Smooth muscle cell (in vitro differentiated cells): ENCODE results near the gene PLPPR1. TPM values are rescaled to one million over a fixed set of nuclear protein-coding genes. Genes with fewer than 3 reads are reported as not detected.

Experiments used
- DNase-seq: peaks from one replicate; lab custom pipeline; 2025; ENCODE audit not compliant: unreplicated experiment; lab: John Stamatoyannopoulos, UW
- H2AFZ ChIP-seq: fragments of 200-600 bp; sonication (generic); 2 replicates; pipeline ENCODE4 v1.6.0; 2016; ENCODE audit warnings: antibody characterized with exemption, low read depth, mild to moderate bottlenecking
- H3F3A ChIP-seq: fragments of 200-600 bp; sonication (generic); 2 replicates; pipeline ENCODE4 v1.6.0; 2017; ENCODE audit warnings: antibody characterized with exemption, low read depth
- H3K27ac ChIP-seq: fragments of 200-600 bp; sonication (generic); 2 replicates; pipeline ENCODE4 v1.5.1; 2016; ENCODE audit warnings: low read depth, mild to moderate bottlenecking
- H3K27me3 ChIP-seq: fragments of 200-600 bp; sonication (generic); 2 replicates; pipeline ENCODE4 v1.6.1; 2016; ENCODE audit warnings: low read depth, mild to moderate bottlenecking
- H3K36me3 ChIP-seq: fragments of 200-600 bp; sonication (generic); 2 replicates; pipeline ENCODE4 v1.5.1; 2016; ENCODE audit warnings: low read depth
- H3K4me1 ChIP-seq: fragments of 200-600 bp; sonication (generic); 2 replicates; pipeline ENCODE4 v1.5.1; 2016; ENCODE audit warnings: low read depth
- H3K4me2 ChIP-seq: fragments of 200-600 bp; sonication (generic); 2 replicates; pipeline ENCODE4 v1.6.0; 2016; ENCODE audit warnings: mild to moderate bottlenecking
- H3K4me3 ChIP-seq: fragments of 200-600 bp; sonication (generic); 2 replicates; pipeline ENCODE4 v1.5.1; 2016; ENCODE audit warnings: mild to moderate bottlenecking
- H3K79me2 ChIP-seq: fragments of 200-600 bp; sonication (generic); 2 replicates; pipeline ENCODE4 v1.6.0; 2016; ENCODE audit warnings: low read depth, mild to moderate bottlenecking
- H3K9ac ChIP-seq: fragments of 200-600 bp; sonication (generic); 2 replicates; pipeline ENCODE4 v1.6.0; 2016; ENCODE audit warnings: low read depth
- H3K9me3 ChIP-seq: fragments of 200-600 bp; sonication (generic); replicated peaks from 2 replicates; pipeline ENCODE4 v1.5.1; 2016; ENCODE audit warnings: low read depth
- H4K20me1 ChIP-seq: fragments of 200-600 bp; sonication (generic); 2 replicates; pipeline ENCODE4 v1.6.0; 2016; ENCODE audit warnings: low read depth
- CTCF ChIP-seq: fragments of 200-600 bp; sonication (generic); IDR thresholded peaks from 2 replicates; pipeline ENCODE4 v1.5.1; 2017; ENCODE audit warnings: borderline replicate concordance, mild to moderate bottlenecking, antibody characterized with exemption; ENCODE audit not compliant: insufficient read depth, poor library complexity, severe bottlenecking
- whole genome bisulfite sequencing: methylation state at CpG from one replicate; pipeline ENCODE4 v1.1.7; 2016; ENCODE audit warnings: low lambda C conversion rate; 5-methylcytosine and 5-hydroxymethylcytosine counted together
- polyA plus RNA-seq: library from polyadenylated mRNA; unstranded; fragments of >200 nt; fragmentation: Nextera tagmentation; extraction: Ambion mirVana; gene quantifications from 2 replicates; pipeline ENCODE4 v1.2.1, GENCODE V29; 2016
- total RNA-seq: library from RNA; depleted of rRNA; stranded (reverse); fragments of >200 nt; gene quantifications from 2 replicates; pipeline ENCODE4 v1.2.3, GENCODE V29; 2014

PLPPR1 gene
- total and polyA plus RNA-seq, 2 experiments from 2014 or later = not detected

GRCh38 chr9:101225271-101225670 is 196.7 kb downstream of the PLPPR1 start:
- TF ChIP-seq CTCF = no peak
- Histone ChIP-seq H3K4me2 (no peak overlapping the region), H4K20me1 (no peaks in the 10 kb centered on the region), H3K9me3 (no peaks in the 10 kb centered on the region), H3K79me2 (no peaks in the 10 kb centered on the region), H3F3A (no peaks in the 10 kb centered on the region), H3K36me3 (no peaks in the 10 kb centered on the region), H3K4me3 (no peak overlapping the region), H3K27me3 (no peaks in the 10 kb centered on the region), H3K27ac (no peak overlapping the region), H3K9ac (no peak overlapping the region), H3K4me1 (no peaks in the 10 kb centered on the region), H2AFZ (no peak overlapping the region)
- WGBS = 87% methylated on average over 4 of the region's 4 CpGs
- no peak for DNase-seq

- Histone ChIP-seq H3F3A (no peaks in the 10 kb centered on the region), H3K9ac (no peak overlapping the region), H2AFZ (no peak overlapping the region), H3K4me1 (peaks cover 2% of the 10 kb centered on the region), H3K4me2 (no peak overlapping the region), H4K20me1 (no peaks in the 10 kb centered on the region), H3K79me2 (no peaks in the 10 kb centered on the region), H3K27ac (no peak overlapping the region), H3K4me3 (no peak overlapping the region), H3K36me3 (no peaks in the 10 kb centered on the region), H3K27me3 (no peaks in the 10 kb centered on the region), H3K9me3 (no peaks in the 10 kb centered on the region)
- no peak for DNase-seq
- no peak for TF ChIP-seq CTCF
Measured at GRCh38 chr9:101226161-101226560, 197.6 kb downstream of the PLPPR1 start.

- Histone ChIP-seq H3K9me3 (no peaks in the 10 kb centered on the region), H4K20me1 (no peaks in the 10 kb centered on the region), H3K36me3 (no peaks in the 10 kb centered on the region), H3K4me1 (peaks cover 4% of the 10 kb centered on the region), H3F3A (no peaks in the 10 kb centered on the region), H3K27me3 (no peaks in the 10 kb centered on the region), H3K4me2 (no peak overlapping the region), H3K9ac (no peak overlapping the region), H2AFZ (no peak overlapping the region), H3K79me2 (no peaks in the 10 kb centered on the region), H3K4me3 (no peak overlapping the region), H3K27ac (no peak overlapping the region)
- DNase-seq = no peak
- 91% methylated on average over 3 of the region's 3 CpGs for WGBS
- no peak for TF ChIP-seq CTCF
Measured at GRCh38 chr9:101226803-101227202, 198.3 kb downstream of the PLPPR1 start.

- Histone ChIP-seq H3K79me2 (no peaks in the 10 kb centered on the region), H3K36me3 (no peaks in the 10 kb centered on the region), H3K27me3 (no peaks in the 10 kb centered on the region), H2AFZ (no peak overlapping the region), H3K9ac (no peak overlapping the region), H3K9me3 (no peaks in the 10 kb centered on the region), H3K4me1 (peaks cover 4% of the 10 kb centered on the region), H4K20me1 (no peaks in the 10 kb centered on the region), H3F3A (no peaks in the 10 kb centered on the region), H3K27ac (no peak overlapping the region), H3K4me3 (no peak overlapping the region), H3K4me2 (no peak overlapping the region)
- no peak for DNase-seq
- no peak for TF ChIP-seq CTCF
- WGBS = 54% methylated on average over 1 of the region's 1 CpG
Measured at GRCh38 chr9:101229606-101230005, 201.1 kb downstream of the PLPPR1 start.
